ENCODE data around the gene VAV2.

- TF ChIP-seq, protein P1, sequence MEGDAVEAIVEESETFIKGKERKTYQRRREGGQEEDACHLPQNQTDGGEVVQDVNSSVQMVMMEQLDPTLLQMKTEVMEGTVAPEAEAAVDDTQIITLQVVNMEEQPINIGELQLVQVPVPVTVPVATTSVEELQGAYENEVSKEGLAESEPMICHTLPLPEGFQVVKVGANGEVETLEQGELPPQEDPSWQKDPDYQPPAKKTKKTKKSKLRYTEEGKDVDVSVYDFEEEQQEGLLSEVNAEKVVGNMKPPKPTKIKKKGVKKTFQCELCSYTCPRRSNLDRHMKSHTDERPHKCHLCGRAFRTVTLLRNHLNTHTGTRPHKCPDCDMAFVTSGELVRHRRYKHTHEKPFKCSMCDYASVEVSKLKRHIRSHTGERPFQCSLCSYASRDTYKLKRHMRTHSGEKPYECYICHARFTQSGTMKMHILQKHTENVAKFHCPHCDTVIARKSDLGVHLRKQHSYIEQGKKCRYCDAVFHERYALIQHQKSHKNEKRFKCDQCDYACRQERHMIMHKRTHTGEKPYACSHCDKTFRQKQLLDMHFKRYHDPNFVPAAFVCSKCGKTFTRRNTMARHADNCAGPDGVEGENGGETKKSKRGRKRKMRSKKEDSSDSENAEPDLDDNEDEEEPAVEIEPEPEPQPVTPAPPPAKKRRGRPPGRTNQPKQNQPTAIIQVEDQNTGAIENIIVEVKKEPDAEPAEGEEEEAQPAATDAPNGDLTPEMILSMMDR (IDR thresholded peaks at IDR 0.05): no peak
- no peak for TF ChIP-seq POLR2A (IDR thresholded peaks at IDR 0.05)
Observed at GRCh38 chr9:133886563-133887501, 105.3 kb downstream of the VAV2 start.
